B cell (primary cell): ENCODE results near the gene PLAGL2. TPM values are rescaled to one million over a fixed set of nuclear protein-coding genes. Genes with fewer than 3 reads are reported as not detected.

Experiments used
- ATAC-seq: fragments of 200-7000 bp; cut with Tn5 transposase; one replicate; pipeline ENCODE4 v1.10.0; 2021; ENCODE audit warnings: low read depth, mild to moderate bottlenecking, moderate number of reproducible peaks, moderate library complexity
- CTCF ChIA-PET: fragments of 350-600 bp; sonication (Branson Sonifier 250); formaldehyde crosslinking; loops from one replicate; lab custom pipeline; 2021; ENCODE audit warnings: antibody characterized with exemption, inconsistent platforms; lab: Charles Lee
- POLR2A ChIA-PET: fragments of 350-600 bp; sonication (Branson Sonifier 250); formaldehyde crosslinking; loops from one replicate; lab custom pipeline; 2021; ENCODE audit warnings: antibody characterized with exemption; lab: Charles Lee
- DNase-seq: peaks from one replicate; pipeline ENCODE4 v3.0.0; 2013
- H2AFZ ChIP-seq: 2 replicates; pipeline ENCODE4 v1.6.1; 2012; ENCODE audit warnings: mild to moderate bottlenecking, low read depth, low read length; ENCODE audit not compliant: insufficient read depth, poor library complexity, severe bottlenecking
- H3K27ac ChIP-seq, 2 donors: 1 replicate in 1 of 2; 2 replicates in 1 of 2; pipeline ENCODE4 v1.5.1; 2012 to 2013; ENCODE audit warnings: low read length in 2 of 2, mild to moderate bottlenecking in 2 of 2, moderate library complexity in 1 of 2
- H3K27me3 ChIP-seq, 4 experiments: fragments of 200-600 bp in 1 of 4; sonication (generic) in 1 of 4; replicated peaks in 1 of 4; 1 replicate in 2 of 4; 2 replicates in 2 of 4; pipeline versions ENCODE4 v1.6.1 to v1.7.0; 2013 to 2016; ENCODE audit warnings: low read length in 3 of 4, mild to moderate bottlenecking in 2 of 4, mixed read lengths in 1 of 4, moderate library complexity in 1 of 4; ENCODE audit not compliant: insufficient read depth in 4 of 4, control insufficient read depth in 3 of 4; ENCODE audit errors: control extremely low read depth in 1 of 4
- H3K36me3 ChIP-seq, 2 experiments: replicated peaks in 1 of 2; 1 replicate in 1 of 2; 2 replicates in 1 of 2; pipeline versions ENCODE4 v1.6.1 to v1.7.1; 2013; ENCODE audit warnings: low read length in 1 of 2; ENCODE audit not compliant: insufficient read depth in 2 of 2, control insufficient read depth in 1 of 2; ENCODE audit errors: control extremely low read depth in 1 of 2, extremely low read depth in 1 of 2
- H3K4me1 ChIP-seq, 2 donors: fragments of 200-600 bp in 1 of 2; sonication (generic) in 1 of 2; 1 replicate in 1 of 2; 2 replicates in 1 of 2; pipeline versions ENCODE4 v1.5.1 to v1.6.1; 2013 to 2017; ENCODE audit warnings: low read length in 2 of 2; ENCODE audit not compliant: control insufficient read depth in 2 of 2, insufficient read depth in 2 of 2
- H3K4me2 ChIP-seq: replicated peaks from 2 replicates; pipeline ENCODE3; 2012; ENCODE audit warnings: mild to moderate bottlenecking, low read depth, low read length; ENCODE audit not compliant: poor library complexity, severe bottlenecking
- H3K4me3 ChIP-seq, 5 experiments: fragments of 200-600 bp in 1 of 5; sonication (generic) in 1 of 5; 1 replicate in 3 of 5; 2 replicates in 2 of 5; pipeline versions ENCODE4 v1.5.1 to v1.7.0; 2011 to 2016; ENCODE audit warnings: low read length in 4 of 5, mild to moderate bottlenecking in 4 of 5, low read depth in 2 of 5, control low read depth in 1 of 5, moderate library complexity in 1 of 5; ENCODE audit not compliant: insufficient read depth in 1 of 5; ENCODE audit errors: control extremely low read depth in 1 of 5, extremely low read depth in 1 of 5
- H3K79me2 ChIP-seq: fragments of 200-600 bp; sonication (generic); one replicate; pipeline ENCODE4 v1.6.0; 2016; ENCODE audit warnings: low read length; ENCODE audit not compliant: control insufficient read depth, insufficient read depth
- H3K9ac ChIP-seq: fragments of 200-600 bp; sonication (generic); 2 replicates; pipeline ENCODE4 v1.6.1; 2017; ENCODE audit warnings: mild to moderate bottlenecking, low read length, moderate library complexity
- H3K9me3 ChIP-seq, 3 donors: one replicate each; pipeline versions ENCODE4 v1.6.1 to v1.7.1; 2013; ENCODE audit warnings: low read length in 2 of 3; ENCODE audit not compliant: control insufficient read depth in 2 of 3, insufficient read depth in 1 of 3; ENCODE audit errors: control extremely low read depth in 1 of 3
- H4K20me1 ChIP-seq: 2 replicates; pipeline ENCODE4 v1.6.0; 2012; ENCODE audit warnings: mild to moderate bottlenecking, low read length; ENCODE audit not compliant: insufficient read depth, control insufficient read depth, poor library complexity, severe bottlenecking
- H3K27ac Mint-ChIP-seq: one replicate; pipeline ENCODE4 v1.8.0; 2021; ENCODE audit warnings: mixed read lengths
- H3K27me3 Mint-ChIP-seq: one replicate; pipeline ENCODE4 v1.8.0; 2021; ENCODE audit warnings: mixed read lengths
- H3K4me1 Mint-ChIP-seq: one replicate; pipeline ENCODE4 v1.8.0; 2021; ENCODE audit warnings: mixed read lengths
- H3K4me3 Mint-ChIP-seq: one replicate; pipeline ENCODE4 v1.8.0; 2021; ENCODE audit warnings: mixed read lengths
- H3K9me3 Mint-ChIP-seq: one replicate; pipeline ENCODE4 v1.8.0; 2022; ENCODE audit warnings: mixed read lengths; ENCODE audit not compliant: insufficient read depth
- EZH2 ChIP-seq: IDR thresholded peaks from 2 replicates; pipeline ENCODE4 v1.6.1; 2012; ENCODE audit warnings: borderline replicate concordance, low read depth, mild to moderate bottlenecking, moderate library complexity, low read length; ENCODE audit not compliant: insufficient read depth, poor library complexity, severe bottlenecking
- WGBS: methylation state at CpG from one replicate; pipeline ENCODE4 v1.1.5; 2013; ENCODE audit warnings: missing lambda C conversion rate; ENCODE audit not compliant: insufficient coverage; 5-methylcytosine and 5-hydroxymethylcytosine counted together
- intact Hi-C: fragments of 100-400 bp; cut with micrococcal nuclease; formaldehyde crosslinking; loops from one replicate; pipeline ENCODE4 v1.10.0; 2022
- polyA plus RNA-seq: library from polyadenylated mRNA; depleted of rRNA; stranded (reverse); fragments of >200 nt; gene quantifications from 2 replicates; pipeline ENCODE4 v1.2.3, GENCODE V29; 2012
- total RNA-seq, 2 donors: library from RNA; stranded (reverse); fragments of 120-200 nt in 1 of 2; gene quantifications; 1 replicate in 1 of 2; 2 replicates in 1 of 2; pipeline versions ENCODE4 v1.2.3 to v1.2.4, GENCODE V29; 2013 to 2022
- TF ChIP-seq, protein P1 (sequence below): fragments of 200-600 bp; IDR thresholded peaks from one replicate; pipeline ENCODE4 v1.8.0; 2022; ENCODE audit warnings: antibody characterized with exemption, mild to moderate bottlenecking

Gene PLAGL2
- total and polyA plus RNA-seq, 2 donors (not counting 1 experiment from before 2014, with no cell fraction given) = 4.4 to 18.4 TPM

DNA sequence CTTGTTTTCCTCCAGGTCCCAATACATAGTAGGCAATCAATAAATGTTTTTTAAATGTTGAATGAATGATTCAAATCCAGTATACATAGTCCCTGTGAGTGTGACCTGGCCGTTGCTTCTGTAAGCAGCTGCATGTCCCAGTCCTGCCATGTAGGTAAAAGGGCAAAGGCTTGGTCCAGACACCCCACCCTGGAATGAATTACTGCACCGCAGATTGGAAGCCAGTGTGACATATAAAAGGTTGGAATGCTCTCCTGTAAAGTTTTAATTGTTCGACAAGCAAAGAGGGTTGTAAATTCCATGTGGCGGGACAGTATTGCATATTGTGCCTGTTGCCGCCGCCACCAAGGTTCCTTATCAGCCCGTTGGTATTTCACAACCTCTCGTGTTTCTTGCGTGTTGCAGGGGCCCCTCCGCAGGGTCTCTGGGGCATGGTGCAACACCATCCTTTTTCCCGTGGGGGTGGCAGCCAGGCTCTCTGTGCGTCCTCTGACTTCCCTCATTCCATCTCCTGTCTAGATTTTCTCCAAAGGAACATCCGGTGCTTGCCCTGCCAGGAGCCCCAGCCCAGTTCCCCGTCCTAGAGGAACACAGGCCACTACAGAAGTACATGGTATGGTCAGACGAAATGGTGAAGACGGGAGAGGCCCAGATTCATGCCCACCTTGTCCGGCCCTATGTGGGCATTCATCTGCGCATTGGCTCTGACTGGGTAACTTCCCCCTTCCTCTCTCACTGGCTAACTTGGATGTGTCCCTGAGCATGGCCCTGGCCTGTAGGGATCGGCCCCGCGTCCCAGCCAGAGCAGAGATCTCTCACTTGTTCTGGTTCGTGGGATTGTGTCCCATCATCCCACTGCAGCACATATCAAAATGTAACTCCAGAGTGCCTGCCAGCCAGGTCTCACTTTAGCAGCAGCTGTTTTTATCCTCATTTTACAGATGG, 20.5 kb upstream of the PLAGL2 start:
- Histone ChIP-seq H3K27ac (no peak overlapping the region), H3K36me3 (peaks cover 0 to 57% of the 10 kb centered on the region in 2 experiments), H3K4me3 (no peak overlapping the region), H3K4me1 (peaks cover 4 to 12% of the 10 kb centered on the region in 2 donors), H3K4me2 (no peak overlapping the region), H3K9ac (no peak overlapping the region), H3K27me3 (no peaks in the 10 kb centered on the region), H4K20me1 (no peaks in the 10 kb centered on the region), H3K79me2 (no peaks in the 10 kb centered on the region), H2AFZ (no peak overlapping the region), H3K9me3 (no peaks in the 10 kb centered on the region)
- no peak for DNase-seq
- ChIA-PET POLR2A (no interaction called here), CTCF (interaction anchor here (1.1 kb wide), 1 partner anchor 129 kb away, joined by 4 read pairs; no protein-coding TSS in a partner anchor)
- TF ChIP-seq EZH2 = no peak
- TF ChIP-seq, protein P1, sequence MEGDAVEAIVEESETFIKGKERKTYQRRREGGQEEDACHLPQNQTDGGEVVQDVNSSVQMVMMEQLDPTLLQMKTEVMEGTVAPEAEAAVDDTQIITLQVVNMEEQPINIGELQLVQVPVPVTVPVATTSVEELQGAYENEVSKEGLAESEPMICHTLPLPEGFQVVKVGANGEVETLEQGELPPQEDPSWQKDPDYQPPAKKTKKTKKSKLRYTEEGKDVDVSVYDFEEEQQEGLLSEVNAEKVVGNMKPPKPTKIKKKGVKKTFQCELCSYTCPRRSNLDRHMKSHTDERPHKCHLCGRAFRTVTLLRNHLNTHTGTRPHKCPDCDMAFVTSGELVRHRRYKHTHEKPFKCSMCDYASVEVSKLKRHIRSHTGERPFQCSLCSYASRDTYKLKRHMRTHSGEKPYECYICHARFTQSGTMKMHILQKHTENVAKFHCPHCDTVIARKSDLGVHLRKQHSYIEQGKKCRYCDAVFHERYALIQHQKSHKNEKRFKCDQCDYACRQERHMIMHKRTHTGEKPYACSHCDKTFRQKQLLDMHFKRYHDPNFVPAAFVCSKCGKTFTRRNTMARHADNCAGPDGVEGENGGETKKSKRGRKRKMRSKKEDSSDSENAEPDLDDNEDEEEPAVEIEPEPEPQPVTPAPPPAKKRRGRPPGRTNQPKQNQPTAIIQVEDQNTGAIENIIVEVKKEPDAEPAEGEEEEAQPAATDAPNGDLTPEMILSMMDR = no peak
- Mint-ChIP-seq H3K27me3 (no peaks in the 10 kb centered on the region), H3K4me3 (no peak overlapping the region), H3K4me1 (peaks cover 9% of the 10 kb centered on the region), H3K9me3 (no peaks in the 10 kb centered on the region), H3K27ac (no peak overlapping the region)
- no peak for ATAC-seq
- intact Hi-C loops = no loop called here
- 95% methylated on average over 21 of the region's 22 CpGs for WGBS

DNA sequence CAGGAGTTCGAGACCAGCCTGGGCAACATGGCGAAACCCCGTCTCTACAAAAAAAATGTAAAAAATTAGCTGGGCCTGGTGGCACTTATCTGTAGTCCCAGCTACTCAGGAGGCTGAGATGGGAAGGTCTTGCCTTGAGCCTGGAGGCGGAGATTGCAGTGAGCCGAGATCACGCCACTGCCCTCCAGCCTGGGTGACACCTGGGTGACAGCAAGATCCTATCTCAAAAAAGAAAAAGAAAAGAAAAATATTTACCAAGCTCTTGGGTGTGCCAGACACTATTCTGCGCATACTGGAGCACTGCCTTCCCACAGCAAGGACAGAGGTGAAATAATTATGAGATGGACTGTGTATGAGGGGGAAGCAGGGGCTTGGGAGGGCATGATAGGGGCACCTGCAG, 19.8 kb upstream of the PLAGL2 start:
- H3K79me2 ChIP-seq = no peaks in the 10 kb centered on the region
- no peak overlapping the region for H2AFZ ChIP-seq
- 100% methylated on average over 3 of the region's 7 CpGs for WGBS
- H3K4me2 ChIP-seq = no peak overlapping the region
- Mint-ChIP-seq H3K9me3 (no peaks in the 10 kb centered on the region), H3K27ac (no peak overlapping the region), H3K4me1 (peaks cover 6% of the 10 kb centered on the region), H3K27me3 (no peaks in the 10 kb centered on the region), H3K4me3 (no peak overlapping the region)
- no peak overlapping the region for H3K9ac ChIP-seq
- ATAC-seq (no peak), DNase-seq (no peak)
- peaks cover 4 to 7% of the 10 kb centered on the region in 2 donors for H3K4me1 ChIP-seq
- no peaks in the 10 kb centered on the region for H3K9me3 ChIP-seq
- H4K20me1 ChIP-seq = no peaks in the 10 kb centered on the region
- no peak overlapping the region for H3K27ac ChIP-seq
- CTCF ChIA-PET = no interaction called here
- no peak overlapping the region for H3K4me3 ChIP-seq
- H3K27me3 ChIP-seq = no peaks in the 10 kb centered on the region
- peaks cover 0 to 55% of the 10 kb centered on the region in 2 experiments for H3K36me3 ChIP-seq
- TF ChIP-seq, protein P1 = no peak
- TF ChIP-seq EZH2 = no peak
- POLR2A ChIA-PET = no interaction called here
- intact Hi-C loops = no loop called here
